HepG2 (cell line): ENCODE results near the gene IL1RAPL2. TPM values are rescaled to one million over a fixed set of nuclear protein-coding genes. Genes with fewer than 3 reads are reported as not detected.

Source experiments
- ATAC-seq: fragments of 200-7000 bp; cut with Tn5 transposase; 3 replicates; pipeline ENCODE4 v1.9.1; 2020; ENCODE audit warnings: mild to moderate bottlenecking, moderate library complexity
- BruUV-seq: library from RNA; stranded (reverse); fragments of 400-500 nt; replicated peaks from 2 replicates; lab custom pipeline; 2021; lab: Mats Ljungman, UMichigan
- CTCF ChIA-PET: fragments of 300-600 bp; formaldehyde crosslinking; extraction: SDS; loops from one replicate; lab custom pipeline; 2021; ENCODE audit warnings: low total read pairs, inconsistent platforms, low intra/inter-chr PET ratio; lab: Yijun Ruan, JAX
- POLR2A ChIA-PET: fragments of 350-600 bp; sonication (Branson Sonifier 250); formaldehyde crosslinking; loops from one replicate; lab custom pipeline; 2020; ENCODE audit warnings: antibody characterized with exemption, inconsistent platforms; lab: Yijun Ruan, JAX
- DNase-seq: peaks from one replicate; pipeline ENCODE4 v3.0.0-alpha.2; 2015; ENCODE audit warnings: low spot score
- FAIRE-seq: peaks from 3 replicates; lab custom pipeline; 2011; peaks lifted over from hg19 to GRCh38; lab: Jason Lieb, UNC
- H2AFZ ChIP-seq: one replicate; pipeline ENCODE4 v1.6.1; 2011; ENCODE audit warnings: low read length, inconsistent platforms
- H3K27ac ChIP-seq: fragments of 300-600 bp; 3 replicates; pipeline ENCODE4 v1.8.0; 2011; ENCODE audit warnings: mixed run types, mild to moderate bottlenecking, mixed read lengths, low read length, inconsistent platforms; ENCODE audit not compliant: insufficient read depth; ENCODE audit errors: extremely low read length
- H3K27me3 ChIP-seq, 2 experiments: fragments of 200-600 bp in 1 of 2; 2 replicates in 1 of 2; 3 replicates in 1 of 2; pipeline versions ENCODE4 v1.6.0 to v1.8.0; 2011; ENCODE audit warnings: low read length in 2 of 2, mild to moderate bottlenecking in 2 of 2, moderate library complexity in 2 of 2, inconsistent platforms in 1 of 2; ENCODE audit not compliant: insufficient read depth in 2 of 2, control insufficient read depth in 1 of 2
- H3K36me3 ChIP-seq, 2 experiments: fragments of 200-600 bp in 1 of 2; replicated peaks in 1 of 2; 2 replicates in 1 of 2; 3 replicates in 1 of 2; pipeline versions ENCODE4 v1.5.1 to v1.8.0; 2011; ENCODE audit warnings: low read length in 2 of 2, inconsistent platforms in 1 of 2; ENCODE audit not compliant: insufficient read depth in 2 of 2, control insufficient read depth in 1 of 2
- H3K4me1 ChIP-seq: 2 replicates; pipeline ENCODE4 v1.5.1; 2012; ENCODE audit warnings: low read length, inconsistent platforms; ENCODE audit not compliant: insufficient read depth
- H3K4me2 ChIP-seq: 2 replicates; pipeline ENCODE4 v1.6.0; 2011; ENCODE audit warnings: low read depth, low read length, inconsistent platforms
- H3K4me3 ChIP-seq, 3 experiments: fragments of 200-600 bp in 1 of 3; sonication (generic), shearing (Covaris generic) in 1 of 3; replicated peaks in 1 of 3; 2 replicates each; pipeline ENCODE4 v1.5.1; 2011 to 2016; ENCODE audit warnings: low read length in 3 of 3, inconsistent platforms in 2 of 3, low read depth in 2 of 3, mild to moderate bottlenecking in 2 of 3, control low read depth in 1 of 3, mixed read lengths in 1 of 3; ENCODE audit not compliant: insufficient read depth in 1 of 3
- H3K79me2 ChIP-seq: one replicate; pipeline ENCODE4 v1.6.1; 2011; ENCODE audit warnings: low read length, inconsistent platforms; ENCODE audit not compliant: insufficient read depth
- H3K9ac ChIP-seq: 2 replicates; pipeline ENCODE4 v1.6.0; 2011; ENCODE audit warnings: mild to moderate bottlenecking, low read depth, low read length, inconsistent platforms; ENCODE audit not compliant: insufficient read depth
- H3K9me3 ChIP-seq: 2 replicates; pipeline ENCODE4 v1.5.1; 2012; ENCODE audit warnings: mild to moderate bottlenecking, low read length
- H4K20me1 ChIP-seq: 2 replicates; pipeline ENCODE4 v1.6.0; 2011; ENCODE audit warnings: inconsistent platforms, mild to moderate bottlenecking, low read length, moderate library complexity; ENCODE audit not compliant: insufficient read depth
- ATF7-NPFF ChIP-seq: sonication (generic); formaldehyde crosslinking; IDR thresholded peaks from 2 replicates; pipeline ENCODE4 v1.8.1; 2023; ENCODE audit warnings: mild to moderate bottlenecking, low read depth, missing genetic modification reagents, moderate library complexity
- BORCS8-MEF2B ChIP-seq: sonication (generic); formaldehyde crosslinking; IDR thresholded peaks from 2 replicates; pipeline ENCODE4 v1.8.0; 2022; ENCODE audit warnings: mild to moderate bottlenecking, missing genetic modification reagents
- CAMTA2 ChIP-seq: sonication (generic); formaldehyde crosslinking; IDR thresholded peaks from 2 replicates; pipeline ENCODE4 v1.4.0; 2020; ENCODE audit warnings: mild to moderate bottlenecking, missing genetic modification reagents, borderline replicate concordance
- GLI4 ChIP-seq: sonication (generic); formaldehyde crosslinking; IDR thresholded peaks from 2 replicates; pipeline ENCODE4 v1.5.1; 2020; ENCODE audit warnings: missing genetic modification reagents, mild to moderate bottlenecking, moderate library complexity, borderline replicate concordance
- HMGA1 ChIP-seq: sonication (generic); formaldehyde crosslinking; conservative IDR thresholded peaks from 2 replicates; pipeline ENCODE4 v1.4.0; 2020; ENCODE audit warnings: missing genetic modification reagents
- MATR3 ChIP-seq: sonication (generic); formaldehyde crosslinking; IDR thresholded peaks from 2 replicates; pipeline ENCODE4 v1.4.0; 2020; ENCODE audit warnings: missing genetic modification reagents
- MXD4 ChIP-seq: IDR thresholded peaks from 2 replicates; pipeline ENCODE4 v1.6.1; 2016; ENCODE audit warnings: mild to moderate bottlenecking, missing biosample characterization, missing genetic modification reagents
- RBFOX2 ChIP-seq: fragments of 200-400 bp; formaldehyde crosslinking; IDR thresholded peaks from 2 replicates; pipeline ENCODE4 v1.6.1; 2017; ENCODE audit warnings: low read depth, mild to moderate bottlenecking, low read length
- STAT5B ChIP-seq: sonication (generic); formaldehyde crosslinking; IDR thresholded peaks from 2 replicates; pipeline ENCODE4 v1.4.0; 2020; ENCODE audit warnings: missing genetic modification reagents
- TBX3 ChIP-seq: fragments of 450-650 bp; IDR thresholded peaks from 2 replicates; pipeline ENCODE4 v1.6.1; 2017; ENCODE audit warnings: antibody characterized with exemption, mild to moderate bottlenecking, inconsistent platforms, borderline replicate concordance
- ZNF160 ChIP-seq: sonication (generic); formaldehyde crosslinking; IDR thresholded peaks from 2 replicates; pipeline ENCODE4 v1.8.0; 2022; ENCODE audit warnings: mild to moderate bottlenecking, inconsistent platforms, missing genetic modification reagents
- ZNF235 ChIP-seq: sonication (generic); formaldehyde crosslinking; IDR thresholded peaks from 2 replicates; pipeline ENCODE4 v1.8.1; 2023; ENCODE audit warnings: mild to moderate bottlenecking, missing genetic modification reagents, borderline replicate concordance
- ZNF547 ChIP-seq: sonication (generic); formaldehyde crosslinking; IDR thresholded peaks from 2 replicates; pipeline ENCODE4 v1.5.1; 2020; ENCODE audit warnings: mild to moderate bottlenecking, missing genetic modification reagents
- ZSCAN29 ChIP-seq: sonication (generic); formaldehyde crosslinking; conservative IDR thresholded peaks from 2 replicates; pipeline ENCODE4 v1.4.0; 2020; ENCODE audit warnings: mild to moderate bottlenecking, missing genetic modification reagents
- WGBS: methylation state at CpG from one replicate; pipeline ENCODE4 v1.1.6; 2017; ENCODE audit warnings: low lambda C conversion rate; 5-methylcytosine and 5-hydroxymethylcytosine counted together
- in situ Hi-C: cut with HindIII; loops from 2 replicates; pipeline ENCODE4 v1.10.0; 2017; ENCODE audit warnings: low pct_unique_long_range_greater_than_20kb; ENCODE audit not compliant: extremely low pct_ligation_motif_present
- intact Hi-C: fragments of 100-400 bp; cut with micrococcal nuclease; formaldehyde crosslinking; loops from one replicate; pipeline ENCODE4 v1.10.0; 2022; ENCODE audit not compliant: unreplicated experiment
- polyA plus RNA-seq, 8 experiments: library from polyadenylated mRNA; depleted of rRNA in 3 of 8; stranded (reverse) in 7 of 8; unstranded in 1 of 8; fragments of >200 nt; fragmentation: Illumina TruSeq in 4 of 8; extraction: Trizol in 4 of 8; gene quantifications; 2 replicates each; pipeline versions ENCODE4 v1.2.1 to v1.2.3, GENCODE V29; 2011 to 2016; ENCODE audit warnings: low read depth in 4 of 8, missing spikeins in 1 of 8, mixed read lengths in 1 of 8; ENCODE audit not compliant: insufficient read depth in 1 of 8
- total RNA-seq, 5 experiments: library from RNA; depleted of rRNA; stranded (reverse); fragments of >200 nt; fragmentation: Illumina TruSeq; extraction: Trizol; gene quantifications; 2 replicates each; pipeline ENCODE4 v1.2.3, GENCODE V29; 2016; ENCODE audit warnings: low read depth in 1 of 5
- TF ChIP-seq, protein P1 (sequence below): sonication (generic); formaldehyde crosslinking; IDR thresholded peaks from 2 replicates; pipeline ENCODE4 v1.8.1; 2022; ENCODE audit warnings: low read depth, mild to moderate bottlenecking, missing genetic modification reagents
- TF ChIP-seq, protein P2 (sequence below): sonication (generic); formaldehyde crosslinking; IDR thresholded peaks from 2 replicates; pipeline ENCODE4 v1.5.0; 2020; ENCODE audit warnings: missing genetic modification reagents

The IL1RAPL2 gene
- total and polyA plus RNA-seq, 2 of the 13 experiments (the other 11 are each of a cell fraction or from before 2014, with no cell fraction given): not detected

DNA sequence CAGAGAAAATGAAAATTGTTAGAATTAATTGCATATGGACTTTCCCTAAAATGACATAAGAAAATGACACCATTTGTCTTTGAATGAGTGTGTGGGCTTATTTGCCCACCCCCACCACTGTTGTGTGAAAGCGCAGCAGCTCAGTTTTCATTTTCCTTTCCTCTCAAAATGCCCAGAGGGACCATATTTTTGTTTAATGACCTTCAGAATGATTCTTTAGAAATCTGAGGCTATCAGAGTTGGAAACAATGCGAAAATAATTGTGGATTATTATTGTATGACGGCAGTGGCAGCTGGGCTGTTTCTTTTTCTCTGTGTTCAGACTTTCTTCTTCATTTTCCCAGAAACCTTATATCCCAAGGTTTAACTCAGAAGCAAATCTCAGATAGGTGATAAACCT is 699.1 kb downstream of the IL1RAPL2 start:
- POLR2A ChIA-PET: no interaction called here
- H3K9ac ChIP-seq: no peak overlapping the region
- BruUV-seq: no TSS peak
- 3% methylated on average over 3 of the region's 3 CpGs for WGBS
- intact Hi-C loops: no loop called here
- CTCF ChIA-PET: no interaction called here
- DNase-seq (no peak), ATAC-seq (no peak), FAIRE-seq (no peak)
- in situ Hi-C loops: no loop called here
- H3K27ac ChIP-seq: no peak overlapping the region
- H2AFZ ChIP-seq: no peak overlapping the region
- H3K79me2 ChIP-seq: no peaks in the 10 kb centered on the region
- H3K4me2 ChIP-seq: no peak overlapping the region
- no peaks in the 10 kb centered on the region for H4K20me1 ChIP-seq
- H3K27me3 ChIP-seq: no peaks in the 10 kb centered on the region
- H3K9me3 ChIP-seq: no peaks in the 10 kb centered on the region
- TF ChIP-seq ZNF235 (CRISPR knock-in tag) (no peak), RBFOX2 (no peak), MATR3 (CRISPR knock-in tag) (no peak), ATF7-NPFF (CRISPR knock-in tag) (no peak), TBX3 (no peak)
- H3K4me1 ChIP-seq: no peaks in the 10 kb centered on the region
- no peaks in the 10 kb centered on the region for H3K36me3 ChIP-seq
- H3K4me3 ChIP-seq: no peak overlapping the region

DNA sequence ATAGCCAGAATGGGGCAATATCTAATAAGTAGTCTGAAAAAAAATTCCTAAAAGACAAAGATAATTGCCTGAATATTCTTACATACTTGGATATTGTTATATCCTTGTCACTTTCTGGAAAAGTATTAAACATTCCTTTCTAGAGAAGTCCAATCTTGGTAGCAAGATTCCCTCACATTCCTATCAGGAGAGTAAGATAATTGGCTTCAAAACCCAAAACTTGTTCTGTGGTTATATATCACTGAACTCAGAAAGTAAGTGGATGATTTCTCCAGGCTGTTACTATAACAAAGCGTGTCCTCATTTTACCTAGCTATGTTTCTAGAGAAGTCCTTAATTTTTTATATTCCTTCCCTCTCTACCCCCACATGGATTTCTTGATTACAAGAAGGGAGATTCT is 700.5 kb downstream of the IL1RAPL2 start:
- POLR2A ChIA-PET: no interaction called here
- Histone ChIP-seq H3K36me3 (no peaks in the 10 kb centered on the region), H2AFZ (no peak overlapping the region), H3K9me3 (no peaks in the 10 kb centered on the region), H3K9ac (no peak overlapping the region), H3K27me3 (no peaks in the 10 kb centered on the region), H3K4me3 (no peak overlapping the region), H3K79me2 (no peaks in the 10 kb centered on the region), H3K27ac (no peak overlapping the region), H3K4me1 (no peaks in the 10 kb centered on the region), H4K20me1 (no peaks in the 10 kb centered on the region), H3K4me2 (no peak overlapping the region)
- no TSS peak for BruUV-seq
- intact Hi-C loops (no loop called here), in situ Hi-C loops (no loop called here)
- DNase-seq: no peak
- FAIRE-seq: no peak
- WGBS: 7% methylated on average over 1 of the region's 1 CpG
- CTCF ChIA-PET: no interaction called here
- TF ChIP-seq ZSCAN29 (CRISPR knock-in tag): no peak
- no peak for TF ChIP-seq ZNF547 (CRISPR knock-in tag)
- TF ChIP-seq CAMTA2 (CRISPR knock-in tag): no peak
- no peak for TF ChIP-seq STAT5B (CRISPR knock-in tag)
- no peak for TF ChIP-seq ZNF160 (CRISPR knock-in tag)
- TF ChIP-seq BORCS8-MEF2B: no peak
- TF ChIP-seq, protein P1, sequence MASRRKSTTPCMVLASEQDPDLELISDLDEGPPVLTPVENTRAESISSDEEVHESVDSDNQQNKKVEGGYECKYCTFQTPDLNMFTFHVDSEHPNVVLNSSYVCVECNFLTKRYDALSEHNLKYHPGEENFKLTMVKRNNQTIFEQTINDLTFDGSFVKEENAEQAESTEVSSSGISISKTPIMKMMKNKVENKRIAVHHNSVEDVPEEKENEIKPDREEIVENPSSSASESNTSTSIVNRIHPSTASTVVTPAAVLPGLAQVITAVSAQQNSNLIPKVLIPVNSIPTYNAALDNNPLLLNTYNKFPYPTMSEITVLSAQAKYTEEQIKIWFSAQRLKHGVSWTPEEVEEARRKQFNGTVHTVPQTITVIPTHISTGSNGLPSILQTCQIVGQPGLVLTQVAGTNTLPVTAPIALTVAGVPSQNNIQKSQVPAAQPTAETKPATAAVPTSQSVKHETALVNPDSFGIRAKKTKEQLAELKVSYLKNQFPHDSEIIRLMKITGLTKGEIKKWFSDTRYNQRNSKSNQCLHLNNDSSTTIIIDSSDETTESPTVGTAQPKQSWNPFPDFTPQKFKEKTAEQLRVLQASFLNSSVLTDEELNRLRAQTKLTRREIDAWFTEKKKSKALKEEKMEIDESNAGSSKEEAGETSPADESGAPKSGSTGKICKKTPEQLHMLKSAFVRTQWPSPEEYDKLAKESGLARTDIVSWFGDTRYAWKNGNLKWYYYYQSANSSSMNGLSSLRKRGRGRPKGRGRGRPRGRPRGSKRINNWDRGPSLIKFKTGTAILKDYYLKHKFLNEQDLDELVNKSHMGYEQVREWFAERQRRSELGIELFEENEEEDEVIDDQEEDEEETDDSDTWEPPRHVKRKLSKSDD (CRISPR knock-in tag): no peak
- TF ChIP-seq, protein P2, sequence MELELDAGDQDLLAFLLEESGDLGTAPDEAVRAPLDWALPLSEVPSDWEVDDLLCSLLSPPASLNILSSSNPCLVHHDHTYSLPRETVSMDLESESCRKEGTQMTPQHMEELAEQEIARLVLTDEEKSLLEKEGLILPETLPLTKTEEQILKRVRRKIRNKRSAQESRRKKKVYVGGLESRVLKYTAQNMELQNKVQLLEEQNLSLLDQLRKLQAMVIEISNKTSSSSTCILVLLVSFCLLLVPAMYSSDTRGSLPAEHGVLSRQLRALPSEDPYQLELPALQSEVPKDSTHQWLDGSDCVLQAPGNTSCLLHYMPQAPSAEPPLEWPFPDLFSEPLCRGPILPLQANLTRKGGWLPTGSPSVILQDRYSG (CRISPR knock-in tag): no peak
- no peak for TF ChIP-seq HMGA1 (CRISPR knock-in tag)
- TF ChIP-seq GLI4 (CRISPR knock-in tag): no peak
- TF ChIP-seq MXD4 (CRISPR knock-in tag): no peak
- ATAC-seq: no peak
